GM18519 (cell line): ENCODE data around the gene NPLOC4.
A peak's percentile ranks its signal among the peaks of the same experiment; 100 is the strongest.

Experiments used
- ATAC-seq: cut with Tn5 transposase; IDR thresholded peaks from one replicate; pipeline ENCODE4 v1.9.1; 2021; ENCODE audit warnings: mild to moderate bottlenecking, moderate library complexity; ENCODE audit not compliant: unreplicated experiment, low FRiP score

Gene NPLOC4

GRCh38 chr17:81513372-81513752, 123.5 kb downstream of the NPLOC4 start:
- no peak for ATAC-seq

GRCh38 chr17:81512562-81513371, 124.1 kb downstream of the NPLOC4 start, which contains the start of gene ACTG1:
Gene ACTG1 (minus strand): TSS chr17:81512799. CDS start chr17:81512354, 445 bp downstream.
- peak; percentile 39 for ATAC-seq

- no peak for ATAC-seq
Observed at GRCh38 chr17:81511804-81512561, 124.9 kb downstream of the NPLOC4 start.

- ATAC-seq = no peak
Observed at GRCh38 chr17:81511554-81511803, 125.4 kb downstream of the NPLOC4 start.

- no peak for ATAC-seq
Observed at GRCh38 chr17:81510785-81511553, 125.9 kb downstream of the NPLOC4 start.

GRCh38 chr17:81509972-81510784, 126.7 kb downstream of the NPLOC4 start:
- no peak for ATAC-seq

- no peak for ATAC-seq
Observed at GRCh38 chr17:81509207-81509971, 127.5 kb downstream of the NPLOC4 start.

- ATAC-seq = no peak
Observed at GRCh38 chr17:81508639-81509206, 128.2 kb downstream of the NPLOC4 start.
